ENCODE measurements around the gene PTGS1.

GRCh38 chr9:122354536-122355199 is 16.2 kb upstream of the PTGS1 start:
- TF ChIP-seq CTCF (IDR thresholded peaks at IDR 0.05; ENCODE audit: control extremely low read depth in 1 of 3, insufficient read depth in 1 of 3, low read depth in 1 of 3, low read length in 3 of 3) (no peak), POLR2A (IDR thresholded peaks at IDR 0.05; ENCODE audit: control extremely low read depth in 1 of 2, low read depth in 2 of 2, low read length in 2 of 2) (no peak), CEBPB (IDR thresholded peaks at IDR 0.05; ENCODE audit: low read depth, low read length) (no peak), CHD1 (IDR thresholded peaks at IDR 0.05; ENCODE audit: low read depth, low read length) (no peak), CTBP2 (IDR thresholded peaks at IDR 0.05; ENCODE audit: borderline replicate concordance, insufficient read depth, insufficient read length, low read length) (no peak), JUND (IDR thresholded peaks at IDR 0.05; ENCODE audit: low read length) (no peak), RFX5 (IDR thresholded peaks at IDR 0.05; ENCODE audit: borderline replicate concordance, low read depth, low read length) (no peak), EZH2 (IDR thresholded peaks at IDR 0.05; ENCODE audit: low read depth, low read length, severe bottlenecking) (no peak), SP2 (IDR thresholded peaks at IDR 0.05; ENCODE audit: low read length) (no peak)
- TF ChIP-seq, protein P1, sequence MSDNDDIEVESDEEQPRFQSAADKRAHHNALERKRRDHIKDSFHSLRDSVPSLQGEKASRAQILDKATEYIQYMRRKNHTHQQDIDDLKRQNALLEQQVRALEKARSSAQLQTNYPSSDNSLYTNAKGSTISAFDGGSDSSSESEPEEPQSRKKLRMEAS (IDR thresholded peaks at IDR 0.05), result no peak

Measured in H1 (cell line).